GM04504 (cell line): ENCODE measurements around the gene CCDC57.

ENCODE experiments used
- DNase-seq: peaks from one replicate; pipeline ENCODE4 v3.0.0-alpha.2; 2012; ENCODE audit warnings: low read depth

Gene CCDC57

DNA sequence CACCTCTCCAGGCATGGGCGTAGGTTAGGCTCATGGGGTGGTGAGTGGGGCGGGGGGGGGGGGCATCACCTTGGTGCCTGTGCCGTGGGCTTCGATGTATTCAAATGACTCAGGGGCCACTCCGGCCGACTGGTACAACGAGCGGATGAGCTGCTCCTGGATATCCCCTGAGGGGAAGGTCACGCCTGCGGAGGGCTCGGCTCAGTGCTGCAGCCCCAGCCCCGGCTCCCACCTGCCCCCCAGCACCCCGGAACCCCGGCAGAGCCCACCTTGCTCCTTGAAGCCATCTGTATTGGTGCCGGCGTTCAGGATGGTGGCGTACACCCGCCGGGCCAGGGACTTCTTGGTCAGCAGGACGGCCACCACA lies 120.0 kb downstream of the CCDC57 start:
- no peak for DNase-seq

DNA sequence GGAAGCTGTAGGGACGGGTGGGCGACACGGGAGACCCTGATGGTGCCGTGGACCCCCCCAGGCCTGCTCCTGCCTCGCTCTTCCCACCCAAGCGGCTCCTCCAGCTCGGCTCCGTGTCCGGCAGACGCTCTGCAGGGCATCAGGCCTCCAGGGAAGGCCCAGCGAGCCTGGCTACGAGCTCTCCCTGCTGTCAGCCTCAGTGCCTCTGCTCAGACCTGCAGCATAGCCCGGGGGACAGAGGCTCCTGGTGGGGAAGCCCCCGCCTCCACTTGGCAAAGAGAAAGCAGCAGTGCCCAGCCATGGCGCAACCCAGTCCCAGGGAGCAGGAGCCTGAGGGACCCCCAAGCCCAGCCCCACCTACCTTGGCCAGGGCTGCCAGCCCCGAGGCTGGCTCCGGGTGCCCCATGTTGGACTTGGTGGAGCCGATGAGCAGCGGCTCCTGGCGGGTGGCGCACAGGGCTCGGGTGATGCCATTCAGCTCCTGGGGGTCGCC lies 120.5 kb downstream of the CCDC57 start:
- DNase-seq: no peak

DNA sequence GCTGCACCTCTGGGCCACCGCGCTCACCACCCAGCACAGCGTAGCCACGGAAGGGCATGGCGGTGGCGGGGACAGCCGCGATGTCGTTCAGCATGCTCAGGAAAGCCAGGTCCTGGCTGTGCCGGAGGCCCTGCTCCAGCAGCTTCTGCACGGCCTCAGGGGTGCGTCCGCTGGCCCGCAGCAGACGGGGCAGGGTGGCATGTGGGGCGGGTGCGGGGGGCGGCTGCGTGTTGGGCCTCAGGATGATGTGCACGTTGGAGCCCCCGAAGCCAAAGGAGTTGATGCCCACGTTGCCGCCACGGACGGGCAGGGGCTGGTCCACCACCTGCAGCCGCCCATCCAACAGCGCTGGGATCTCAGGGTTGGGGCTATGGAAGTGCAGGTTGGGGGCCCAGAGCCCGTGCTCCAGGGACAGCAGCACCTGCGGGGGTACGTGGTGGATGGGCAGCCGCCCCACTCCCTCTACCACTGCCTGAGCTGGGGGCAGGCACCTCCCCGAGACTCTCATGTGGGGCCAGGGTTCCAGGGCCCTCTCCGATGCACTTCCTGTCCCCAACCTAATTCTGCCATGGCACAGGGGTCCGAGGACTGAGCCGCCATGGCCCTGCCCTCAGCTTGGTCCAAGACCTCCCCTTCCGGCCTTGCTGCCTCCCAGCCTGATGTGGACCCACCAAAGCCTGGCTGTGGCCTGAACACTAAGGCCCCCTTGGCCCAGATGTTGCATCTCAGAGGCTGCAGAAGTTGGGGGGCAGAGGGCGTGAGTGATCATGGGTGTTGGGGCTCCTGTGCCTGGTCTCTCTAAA lies 121.2 kb downstream of the CCDC57 start:
- DNase-seq: no peak

DNA sequence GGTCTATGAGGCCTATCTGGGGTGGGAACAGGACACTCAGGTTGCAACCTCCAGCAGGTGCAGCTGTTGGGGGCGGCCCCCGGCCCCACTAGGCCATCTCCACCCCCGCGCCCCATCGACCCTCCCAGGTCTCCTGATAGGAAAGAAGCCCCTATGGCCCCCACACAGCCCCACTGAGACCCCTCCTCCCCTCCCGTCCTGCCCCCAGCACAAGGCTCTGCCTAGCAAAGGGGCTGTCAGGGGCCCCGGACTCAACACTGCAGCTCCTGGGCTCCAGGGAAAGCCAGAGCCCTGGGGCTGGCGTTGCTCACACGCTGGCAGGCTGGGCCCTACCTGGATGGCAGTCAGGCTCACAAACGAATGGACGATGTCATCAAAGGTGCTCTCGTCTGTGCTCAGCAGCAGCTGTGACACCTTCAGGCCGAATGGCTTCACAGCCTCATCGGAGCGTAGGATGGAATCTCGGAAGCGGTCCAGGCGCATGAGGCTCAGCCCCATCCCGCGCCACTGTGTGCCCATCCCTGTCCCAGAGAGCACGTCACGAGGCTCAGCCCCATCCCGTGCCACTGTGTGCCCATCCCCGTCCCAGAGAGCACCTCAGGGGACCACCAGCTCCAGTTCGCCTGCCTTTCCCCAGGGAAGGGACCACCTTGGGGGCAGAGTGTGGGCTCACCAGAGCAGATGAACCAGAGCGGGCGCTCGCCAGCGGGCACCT lies 121.9 kb downstream of the CCDC57 start:
- no peak for DNase-seq

DNA sequence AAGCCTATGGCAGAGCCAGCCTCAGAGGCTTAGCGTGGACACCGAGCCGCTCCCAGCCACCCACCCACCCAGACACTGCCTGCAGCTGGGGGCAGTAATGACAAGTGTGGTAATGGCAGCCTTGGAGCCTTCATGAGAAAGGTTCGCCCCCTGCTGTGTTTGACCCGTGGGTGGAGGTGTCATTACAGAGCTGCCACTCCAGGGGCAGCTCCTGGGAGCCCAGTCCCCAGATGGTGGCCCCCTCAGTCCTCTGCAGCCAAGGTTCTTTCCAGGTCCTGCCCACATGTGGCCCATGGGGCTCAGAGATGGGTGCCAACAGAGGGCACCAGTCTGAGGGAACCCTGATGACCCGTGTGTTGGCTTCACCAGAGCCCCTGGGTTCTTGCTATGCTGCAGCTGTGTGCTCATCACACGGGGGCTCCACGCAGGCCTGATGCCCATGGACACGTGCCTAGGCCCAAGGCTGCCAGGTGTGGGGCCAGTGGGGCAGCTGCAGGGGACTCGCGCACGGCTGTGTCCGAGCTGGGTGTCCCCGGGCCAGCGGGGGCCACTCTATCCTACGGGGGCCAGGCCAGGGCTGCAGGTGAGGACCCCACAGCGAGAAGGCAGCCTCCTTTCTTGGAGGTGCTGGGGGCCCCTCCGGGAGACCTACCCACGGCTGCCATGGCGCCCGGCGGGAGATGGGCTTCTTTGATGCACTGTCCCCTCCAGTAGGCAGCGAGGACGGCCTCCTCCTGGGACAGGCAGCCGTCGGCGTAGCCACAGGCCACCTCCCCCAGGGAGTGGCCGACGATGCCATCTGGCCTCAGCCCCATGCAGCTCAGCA lies 122.7 kb downstream of the CCDC57 start:
- DNase-seq: no peak

DNA sequence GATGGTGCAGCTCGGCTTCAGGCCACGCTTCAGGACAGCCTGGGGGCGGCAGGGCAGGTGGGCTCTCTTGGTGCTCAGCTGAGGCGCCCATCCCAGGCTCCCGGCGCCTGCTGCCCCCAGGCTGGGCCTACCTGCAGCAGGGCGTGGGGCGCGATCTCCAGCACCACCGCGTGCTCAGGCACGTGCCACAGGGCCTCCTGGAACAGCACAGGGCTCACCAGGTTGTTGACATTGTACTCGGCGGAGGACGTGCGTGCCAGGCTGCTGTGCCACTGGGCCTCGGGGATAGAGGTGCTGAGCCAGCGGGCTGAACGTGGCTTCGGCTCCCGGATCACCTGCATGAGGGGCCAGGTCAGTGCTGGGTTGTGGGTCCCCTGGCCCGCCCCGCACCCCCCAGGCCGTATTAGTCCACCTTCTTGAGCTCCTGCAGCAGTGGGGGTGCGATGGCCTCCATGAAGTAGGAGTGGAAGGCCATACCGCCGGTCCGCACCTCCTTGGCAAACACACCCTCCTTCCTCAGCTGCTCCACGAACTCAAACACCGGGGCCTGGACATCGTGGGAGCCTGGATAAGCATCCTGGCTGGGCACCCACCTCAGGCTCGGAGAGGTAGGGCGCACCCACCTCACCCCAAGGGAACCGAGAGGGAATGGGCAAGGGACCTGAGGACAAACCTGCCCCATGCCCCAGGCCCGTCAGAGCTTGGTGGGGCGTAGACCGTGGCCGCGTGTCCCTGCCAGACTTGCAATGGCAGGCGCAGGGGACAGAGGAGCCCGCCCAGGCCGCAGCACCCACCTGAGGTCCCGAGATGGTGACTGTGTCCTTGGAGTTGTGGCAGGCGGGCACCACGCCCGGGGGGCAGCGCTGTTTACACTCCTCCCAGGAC lies 123.6 kb downstream of the CCDC57 start:
- DNase-seq: no peak

DNA sequence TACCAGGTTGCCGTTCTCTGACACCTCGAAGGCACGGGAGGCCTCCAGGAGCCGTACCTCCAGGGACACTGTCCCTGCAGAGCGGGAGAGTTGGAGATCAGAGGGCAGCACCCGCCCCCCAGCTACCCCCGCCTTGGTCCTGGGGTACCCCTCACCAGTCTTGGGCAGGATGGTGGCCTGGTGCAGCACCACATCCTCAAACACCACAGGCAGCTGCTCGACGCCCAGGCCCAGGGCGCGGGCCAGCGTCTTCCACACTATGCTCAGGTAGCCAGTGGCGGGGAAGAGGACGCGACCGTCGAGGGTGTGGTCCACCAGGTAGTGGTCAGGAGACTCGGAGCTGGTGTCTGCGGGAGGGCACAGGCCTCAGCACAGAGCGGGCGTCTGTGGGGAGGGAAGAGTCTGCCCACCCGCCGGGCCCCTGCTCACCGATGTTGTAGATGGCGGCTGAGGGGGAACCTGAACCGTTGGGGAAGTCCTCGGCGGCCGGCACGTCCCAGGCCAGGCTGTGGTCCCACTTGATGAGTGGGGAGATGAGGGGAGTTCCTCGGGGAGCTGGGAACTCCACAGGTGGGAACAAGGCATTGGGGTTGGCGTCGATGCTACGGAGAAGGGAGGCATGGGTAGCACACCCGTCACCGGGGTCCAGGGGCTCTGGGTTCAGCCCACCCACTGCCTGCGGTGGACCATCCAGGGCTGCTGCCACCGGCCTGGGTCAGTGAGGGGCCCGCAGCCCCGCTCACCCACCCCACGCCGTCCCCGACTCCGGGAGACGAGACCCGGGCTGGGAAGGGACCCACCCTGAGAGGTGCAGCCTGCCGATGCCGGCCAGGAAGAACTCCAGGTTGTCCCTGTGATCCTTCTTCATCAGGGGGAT lies 124.4 kb downstream of the CCDC57 start:
- no peak for DNase-seq

DNA sequence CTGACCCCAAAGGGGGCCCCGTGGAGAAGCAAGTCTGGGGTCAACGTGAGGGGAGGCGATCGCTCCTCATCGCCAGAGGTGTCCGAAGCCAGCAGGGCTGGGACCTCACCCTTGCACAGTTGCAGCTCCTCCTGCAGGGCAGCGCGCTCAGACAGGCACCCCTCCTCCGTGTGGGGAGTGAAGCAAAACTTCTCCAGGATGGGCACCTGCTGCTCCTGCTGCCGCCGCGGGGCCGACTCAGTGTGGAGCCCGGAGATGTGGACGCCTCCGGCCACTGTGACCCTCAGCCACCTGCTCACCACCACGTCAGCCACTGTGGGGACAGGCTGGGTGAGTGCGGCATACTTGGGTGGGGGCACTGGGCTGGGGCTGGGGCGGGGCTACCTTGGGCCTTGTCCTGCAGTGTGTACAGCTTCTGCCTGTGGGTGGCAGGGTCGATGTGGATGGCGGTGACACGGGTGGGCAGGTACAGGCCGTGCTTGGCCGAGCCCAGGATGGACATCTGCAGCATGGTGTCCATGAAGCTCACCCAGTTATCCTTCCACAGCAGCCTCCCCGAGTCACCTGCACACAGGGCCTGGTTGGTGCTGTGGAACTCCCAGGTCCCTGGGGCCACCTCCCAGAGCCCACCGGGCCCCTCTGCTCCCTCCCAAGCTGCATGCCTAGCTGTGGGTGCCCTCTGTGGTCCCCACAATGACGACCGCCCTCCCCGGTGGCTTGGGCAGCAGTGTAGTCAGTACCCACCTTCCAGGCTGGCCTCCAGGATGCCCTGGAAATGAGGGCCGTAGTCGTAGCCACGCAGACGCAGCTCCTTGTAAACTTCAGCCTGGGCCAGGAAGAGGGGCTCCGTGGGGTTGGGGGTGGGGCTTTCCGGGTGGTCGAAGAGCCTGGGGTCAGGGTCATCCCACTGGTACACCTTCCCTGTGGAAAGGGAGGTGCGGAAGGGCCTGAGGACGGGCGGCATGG lies 125.4 kb downstream of the CCDC57 start:
- DNase-seq: no peak

DNA sequence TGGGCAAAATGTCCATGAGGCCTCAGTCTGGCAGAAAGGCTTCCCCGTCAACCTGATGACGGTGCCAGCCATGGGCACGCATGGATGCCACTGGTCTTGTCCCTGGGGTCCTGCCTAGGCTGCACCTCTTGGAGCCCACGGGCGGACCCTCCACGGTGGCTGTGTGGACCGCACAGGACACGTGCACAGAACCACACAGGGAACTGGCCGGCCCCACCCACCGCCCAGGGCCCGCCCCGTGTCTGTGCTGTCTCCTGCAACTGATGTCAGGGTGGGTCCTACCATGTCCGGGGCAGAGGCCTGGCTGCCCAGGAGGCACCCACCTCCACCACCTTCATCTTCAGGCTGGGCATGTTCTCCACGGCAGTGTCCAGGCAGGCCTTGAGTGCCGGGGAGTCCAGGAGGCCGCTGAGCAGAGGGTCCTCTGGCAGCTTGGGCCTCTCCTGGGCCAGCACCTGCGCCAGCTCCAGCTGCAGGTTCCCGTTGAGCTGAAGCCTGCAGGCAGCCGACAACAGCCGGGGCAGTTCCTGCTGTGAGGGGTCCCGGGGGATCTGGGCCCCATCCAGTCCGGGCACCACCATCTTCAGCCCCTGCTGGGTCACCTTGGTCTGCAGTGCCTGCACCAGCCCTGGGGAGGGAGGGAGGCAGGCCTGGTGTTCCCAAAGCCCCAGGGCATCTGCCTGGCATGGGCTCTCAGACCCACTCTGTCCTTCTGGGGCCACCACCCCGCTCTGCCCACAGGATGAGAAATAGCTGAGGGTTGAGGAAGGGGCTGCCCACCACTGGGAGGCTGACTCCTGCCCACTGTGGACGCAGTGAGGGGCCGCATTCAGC lies 126.5 kb downstream of the CCDC57 start:
- DNase-seq: no peak

DNA sequence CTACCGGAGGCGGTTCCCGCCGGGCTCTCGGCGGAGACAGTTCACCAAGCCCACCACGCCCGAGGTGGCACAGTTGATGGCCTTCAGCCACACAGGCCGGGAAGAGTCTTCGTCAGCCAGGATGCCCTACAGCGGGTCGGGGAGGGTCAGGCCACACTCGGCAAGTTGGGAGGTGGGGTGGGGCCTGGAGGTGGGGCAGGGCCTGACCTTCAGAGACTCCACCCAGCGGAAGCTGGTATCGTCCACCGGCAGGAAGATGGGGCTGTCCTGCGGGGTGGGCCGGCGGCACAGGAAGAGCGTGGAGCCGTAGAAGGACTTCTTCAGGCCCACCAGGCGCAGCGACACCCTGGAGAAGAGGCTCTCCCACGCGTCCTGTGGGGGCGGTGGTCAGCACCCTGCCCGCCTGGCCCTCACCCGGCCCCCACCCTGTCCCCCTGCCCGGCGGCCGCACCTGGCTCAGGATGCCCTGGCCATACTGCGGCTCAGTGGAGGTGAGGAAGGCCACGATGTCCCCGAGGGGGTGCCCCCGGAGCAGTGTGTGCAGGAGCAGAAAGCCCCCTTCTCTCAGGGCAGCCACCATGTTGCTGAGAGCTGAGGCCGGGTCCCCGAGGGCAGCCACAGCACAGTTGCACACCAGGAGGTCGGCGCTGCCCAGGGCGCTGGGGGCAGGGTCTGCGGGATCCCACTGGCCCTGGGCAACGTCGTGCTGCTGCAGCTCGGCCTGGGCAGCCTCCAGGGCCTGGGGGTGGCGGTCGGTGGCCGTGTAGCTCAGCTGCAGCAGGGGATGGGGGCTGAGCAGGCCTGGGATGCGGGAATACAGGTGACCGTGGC lies 127.4 kb downstream of the CCDC57 start:
- DNase-seq: no peak

DNA sequence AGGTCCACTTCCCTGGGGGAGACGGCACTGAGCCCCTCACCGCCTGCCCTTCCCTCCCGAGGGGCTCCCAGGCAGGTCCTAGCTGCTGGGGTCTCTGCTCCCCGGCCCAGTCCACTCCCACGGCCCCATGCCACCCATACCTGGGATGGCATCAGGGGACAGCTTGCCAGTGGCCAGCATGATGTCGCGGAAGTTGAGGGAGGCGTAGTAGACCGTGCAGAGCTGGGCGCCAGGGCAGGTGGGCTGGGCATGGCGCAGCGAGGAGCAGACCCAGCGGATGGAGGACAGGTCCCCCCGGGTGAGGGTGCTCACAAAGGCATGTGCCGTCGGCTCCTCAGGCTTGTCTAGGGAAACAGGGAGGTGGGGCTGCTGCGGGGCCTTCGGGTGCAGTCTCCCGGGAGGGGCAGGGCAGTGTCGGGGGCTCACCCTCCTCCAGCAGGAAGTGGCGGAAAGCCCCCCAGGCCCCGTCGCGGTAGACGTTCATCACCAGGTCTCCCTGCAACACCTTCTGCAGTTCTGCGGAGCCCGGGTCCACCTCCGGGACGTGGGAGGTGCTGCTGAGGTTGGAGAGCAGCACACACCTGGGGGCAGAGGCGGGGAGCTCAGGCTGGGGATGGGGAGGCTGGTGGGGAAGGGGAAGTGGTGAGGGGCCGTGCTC lies 128.1 kb downstream of the CCDC57 start:
- DNase-seq: no peak

DNA sequence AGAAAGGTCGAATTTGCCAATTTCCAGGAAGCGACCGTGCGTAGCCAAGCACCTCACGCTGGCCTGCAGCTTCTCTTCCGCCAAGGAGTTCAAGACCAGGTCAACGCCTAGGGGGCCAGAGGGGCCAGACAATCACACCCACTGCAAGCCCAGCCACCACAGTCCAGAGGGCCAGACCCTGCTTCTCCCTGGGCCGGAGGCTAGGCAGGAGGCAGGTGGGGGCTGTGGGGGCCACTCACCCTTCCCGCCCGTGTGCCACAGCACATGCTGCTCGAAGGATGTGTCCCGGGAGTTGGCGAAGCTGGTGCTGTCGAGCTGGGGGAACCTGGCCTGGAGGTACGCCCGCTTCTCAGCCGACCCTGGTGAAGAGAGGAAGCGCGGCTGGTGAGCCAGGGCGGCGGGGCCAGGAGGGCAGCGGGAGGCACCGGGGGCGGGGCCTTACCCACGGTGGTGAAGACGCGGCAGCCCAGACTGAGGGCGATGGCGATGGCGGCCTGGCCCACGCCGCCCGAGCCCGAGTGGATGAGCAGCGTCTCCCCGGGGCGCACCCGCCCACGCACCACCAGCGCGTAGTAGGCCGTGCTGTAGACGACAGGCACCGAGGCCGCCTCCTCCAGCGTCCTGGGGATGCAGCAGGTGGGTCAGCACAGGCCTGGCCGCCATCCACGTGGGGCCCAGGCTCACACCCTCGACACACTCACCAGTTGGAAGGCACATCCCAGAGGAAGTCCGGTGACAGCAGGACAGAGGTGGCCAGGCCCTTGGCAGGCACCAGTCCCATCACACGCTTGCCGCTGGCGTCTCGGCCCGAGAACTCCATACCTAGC lies 128.9 kb downstream of the CCDC57 start:
- no peak for DNase-seq

DNA sequence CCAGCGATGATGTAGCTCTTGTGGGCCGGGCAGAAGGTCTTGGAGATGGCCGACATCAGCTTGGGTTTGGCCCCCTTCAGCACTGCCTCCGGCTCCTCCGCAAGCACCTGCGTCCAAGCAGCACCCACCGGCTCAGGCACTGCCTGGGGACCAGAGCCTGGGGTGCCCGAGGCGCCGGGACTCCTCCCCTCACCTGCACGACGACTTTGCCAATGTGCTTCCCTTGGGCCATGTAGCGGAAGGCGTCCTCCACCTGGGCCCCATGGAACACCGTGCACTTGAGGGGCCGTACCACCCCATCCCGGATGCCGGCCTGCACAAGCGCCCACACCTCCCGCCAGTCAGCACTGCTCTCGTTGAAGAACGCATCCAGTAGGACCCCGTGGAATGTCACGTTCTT lies 129.6 kb downstream of the CCDC57 start:
- DNase-seq: no peak

DNA sequence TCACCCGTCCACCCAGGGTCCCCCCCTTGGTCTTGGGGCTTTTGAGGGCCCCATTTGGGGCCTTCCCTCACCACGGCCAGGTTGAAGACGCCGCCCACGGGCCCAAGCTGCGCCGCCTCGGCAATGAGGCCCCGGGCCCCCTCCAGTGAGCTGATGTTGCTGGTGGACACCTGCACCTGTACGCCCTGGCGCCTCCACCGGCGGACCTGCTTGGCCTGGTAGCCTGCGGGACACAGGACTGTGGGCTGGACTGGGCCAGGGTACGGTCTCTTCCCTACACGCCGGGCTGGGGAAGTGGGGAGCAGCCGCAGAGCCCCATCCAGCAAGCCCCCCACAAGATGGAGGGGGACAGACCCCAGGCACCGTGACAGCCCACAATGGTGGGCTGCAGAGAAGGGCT lies 130.2 kb downstream of the CCDC57 start:
- no peak for DNase-seq

DNA sequence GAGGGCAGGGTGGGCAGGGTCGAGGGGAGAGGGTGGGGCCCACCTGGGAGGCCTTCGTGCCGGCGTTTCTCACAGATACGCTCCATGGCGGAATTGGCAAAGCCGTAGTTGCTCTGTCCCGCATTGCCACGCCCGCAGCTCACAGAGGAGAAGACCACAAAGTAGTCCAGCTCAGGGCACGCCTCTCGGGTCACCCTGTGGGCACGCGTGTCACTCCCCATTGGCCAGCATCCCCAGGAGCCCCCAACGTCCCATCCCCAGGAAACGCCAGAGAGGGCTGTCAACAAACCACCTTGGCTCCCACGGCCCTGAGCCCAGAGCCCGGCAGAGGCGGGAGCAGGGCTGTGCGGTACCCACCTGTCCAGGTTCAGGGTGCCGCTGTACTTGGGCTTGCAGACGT lies 130.7 kb downstream of the CCDC57 start:
- DNase-seq: no peak

DNA sequence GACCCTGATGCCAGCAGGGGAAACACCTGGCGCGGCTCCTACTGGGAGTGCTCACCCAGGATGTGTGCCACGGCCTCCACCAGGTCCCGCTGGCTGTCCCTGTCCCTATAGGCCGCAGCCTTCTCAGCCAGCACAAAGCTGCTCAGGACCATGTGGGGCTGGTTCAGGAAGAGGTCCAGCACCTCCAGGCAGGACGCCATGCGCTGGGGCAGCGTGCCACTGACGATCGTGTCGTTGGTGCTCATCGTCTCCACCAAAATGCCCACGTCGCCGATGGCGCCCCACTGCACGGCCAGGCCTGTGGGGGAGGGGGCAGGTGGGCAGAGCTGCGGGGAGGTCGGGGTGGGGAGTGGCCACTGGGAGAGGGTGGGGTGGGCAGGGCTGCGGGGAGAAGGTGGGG lies 131.1 kb downstream of the CCDC57 start:
- DNase-seq: no peak
